Effector memory CD4-positive, alpha-beta T cell (primary cell): ENCODE measurements around the gene CACNA2D3.

Experiments
- DNase-seq, 3 donors: peaks; one replicate each; pipeline ENCODE4 v3.0.0-alpha.2; 2020
- H3K27ac ChIP-seq: 2 replicates; pipeline ENCODE4 v1.7.0; 2013; ENCODE audit warnings: mild to moderate bottlenecking, low read length, moderate library complexity; ENCODE audit not compliant: insufficient read depth, poor library complexity, severe bottlenecking
- H3K27me3 ChIP-seq: replicated peaks from 2 replicates; pipeline ENCODE4 v1.7.0; 2013; ENCODE audit warnings: mild to moderate bottlenecking, low read length; ENCODE audit not compliant: insufficient read depth, control insufficient read depth, poor library complexity, severe bottlenecking
- H3K36me3 ChIP-seq: 2 replicates; pipeline ENCODE4 v1.7.0; 2013; ENCODE audit warnings: mild to moderate bottlenecking, low read length, moderate library complexity; ENCODE audit not compliant: control insufficient read depth, insufficient read depth
- H3K4me1 ChIP-seq: 2 replicates; pipeline ENCODE4 v1.7.0; 2013; ENCODE audit warnings: low read length, mild to moderate bottlenecking; ENCODE audit not compliant: control insufficient read depth, insufficient read depth, poor library complexity, severe bottlenecking
- H3K4me3 ChIP-seq: 2 replicates; pipeline ENCODE4 v1.7.0; 2013; ENCODE audit warnings: low read length, low read depth, mild to moderate bottlenecking; ENCODE audit not compliant: insufficient read depth, poor library complexity, severe bottlenecking
- H3K9me3 ChIP-seq: 2 replicates; pipeline ENCODE4 v1.7.0; 2013; ENCODE audit warnings: mild to moderate bottlenecking, low read length, moderate library complexity; ENCODE audit not compliant: control insufficient read depth

The CACNA2D3 gene

DNA sequence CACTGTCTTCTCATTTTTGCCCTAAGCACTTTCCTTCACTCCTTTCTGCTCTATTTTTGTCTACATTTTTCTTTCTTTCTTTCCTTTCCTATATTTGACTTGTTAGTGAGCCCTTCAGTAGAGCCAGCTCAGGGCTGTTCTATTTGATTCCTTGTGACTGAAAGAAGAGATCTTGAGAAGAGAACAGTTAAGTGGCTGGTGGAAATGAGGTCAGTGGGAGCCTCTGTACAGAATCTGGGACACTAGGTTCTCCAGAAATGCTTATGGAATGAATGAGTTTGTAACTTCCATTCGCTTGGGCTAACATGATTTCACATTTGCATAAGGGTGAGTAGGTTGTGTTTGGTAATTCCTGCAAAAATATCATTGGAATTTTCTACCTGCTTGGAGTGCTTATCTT, 45.6 kb downstream of the CACNA2D3 start:
- Histone ChIP-seq H3K36me3 (no peaks in the 10 kb centered on the region), H3K9me3 (no peaks in the 10 kb centered on the region), H3K27ac (no peak overlapping the region), H3K4me1 (no peaks in the 10 kb centered on the region), H3K4me3 (no peak overlapping the region), H3K27me3 (no peaks in the 10 kb centered on the region)
- no peak for DNase-seq

DNA sequence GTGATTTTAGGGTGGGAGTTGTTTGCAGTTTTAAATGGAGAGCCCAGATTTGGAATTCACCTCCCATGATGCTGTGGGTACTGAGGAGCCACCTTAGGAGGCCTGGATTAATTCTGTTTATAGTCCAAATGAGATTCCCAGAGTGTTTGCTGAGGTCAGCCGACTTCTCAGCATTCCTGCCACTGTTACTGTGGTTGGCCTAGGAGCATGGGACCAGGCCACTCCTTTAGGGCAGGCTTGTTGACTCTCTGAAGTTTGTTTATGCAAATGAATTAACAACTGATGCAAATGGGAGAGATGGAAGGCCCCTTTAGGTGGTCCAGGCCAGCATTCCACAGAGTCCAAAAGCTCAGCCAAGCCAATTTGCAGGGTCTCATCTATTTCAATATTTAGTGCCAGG, 46.1 kb downstream of the CACNA2D3 start:
- Histone ChIP-seq H3K27me3 (no peaks in the 10 kb centered on the region), H3K4me3 (no peak overlapping the region)

DNA sequence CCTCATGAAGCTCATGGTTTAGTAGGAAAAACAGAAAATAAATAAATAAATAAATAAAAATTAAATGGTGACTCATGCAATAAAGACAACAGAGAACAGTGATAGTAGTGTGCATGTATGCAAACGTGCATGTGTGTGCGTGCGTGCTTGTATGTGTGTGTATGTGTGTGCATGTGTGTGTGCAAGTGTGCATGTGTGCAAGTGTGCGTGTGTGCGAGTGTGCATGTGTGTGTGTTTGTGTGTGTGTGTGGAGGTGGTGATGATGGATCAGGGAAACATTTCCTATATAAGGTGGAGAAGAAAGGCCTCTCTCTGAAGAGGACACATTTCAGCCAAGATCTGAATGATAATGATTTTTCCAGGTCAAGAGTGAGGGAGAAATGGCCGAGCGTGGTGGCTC, 47.2 kb downstream of the CACNA2D3 start:
- H3K27me3 ChIP-seq = no peaks in the 10 kb centered on the region
- no peak overlapping the region for H3K27ac ChIP-seq

More for the DNA sequence above, 46.1 kb downstream of the CACNA2D3 start:
- no peak overlapping the region for H3K27ac ChIP-seq
- no peak for DNase-seq
- no peaks in the 10 kb centered on the region for H3K4me1 ChIP-seq
- no peaks in the 10 kb centered on the region for H3K36me3 ChIP-seq
- H3K9me3 ChIP-seq = no peaks in the 10 kb centered on the region

DNA sequence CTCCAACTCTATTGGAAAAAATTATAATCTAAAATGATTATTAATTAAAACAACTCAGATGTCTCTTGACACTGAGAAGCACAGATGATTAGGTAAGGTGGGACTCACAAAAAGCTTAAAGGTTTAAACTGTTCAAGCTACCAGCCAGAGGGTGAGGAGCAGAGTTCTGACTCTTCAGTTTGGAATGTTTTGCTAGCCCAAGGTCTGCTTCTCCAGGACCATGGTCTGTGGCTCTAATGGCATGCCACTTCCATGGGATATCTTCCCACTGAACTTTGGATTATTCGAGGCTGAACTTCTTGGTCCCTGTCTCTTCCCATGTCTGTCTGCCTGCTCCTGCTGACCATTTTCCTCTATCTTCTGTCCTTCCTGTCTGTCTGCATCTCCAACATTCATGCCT, 49.2 kb downstream of the CACNA2D3 start:
- no peak overlapping the region for H3K4me3 ChIP-seq
- H3K9me3 ChIP-seq = no peaks in the 10 kb centered on the region
- no peaks in the 10 kb centered on the region for H3K4me1 ChIP-seq
- no peaks in the 10 kb centered on the region for H3K36me3 ChIP-seq
- no peak overlapping the region for H3K27ac ChIP-seq
- no peak for DNase-seq
- no peaks in the 10 kb centered on the region for H3K27me3 ChIP-seq

More for the DNA sequence above, 47.2 kb downstream of the CACNA2D3 start:
- no peak for DNase-seq
- no peak overlapping the region for H3K4me3 ChIP-seq
- H3K9me3 ChIP-seq = no peaks in the 10 kb centered on the region
- no peaks in the 10 kb centered on the region for H3K4me1 ChIP-seq
- H3K36me3 ChIP-seq = no peaks in the 10 kb centered on the region

DNA sequence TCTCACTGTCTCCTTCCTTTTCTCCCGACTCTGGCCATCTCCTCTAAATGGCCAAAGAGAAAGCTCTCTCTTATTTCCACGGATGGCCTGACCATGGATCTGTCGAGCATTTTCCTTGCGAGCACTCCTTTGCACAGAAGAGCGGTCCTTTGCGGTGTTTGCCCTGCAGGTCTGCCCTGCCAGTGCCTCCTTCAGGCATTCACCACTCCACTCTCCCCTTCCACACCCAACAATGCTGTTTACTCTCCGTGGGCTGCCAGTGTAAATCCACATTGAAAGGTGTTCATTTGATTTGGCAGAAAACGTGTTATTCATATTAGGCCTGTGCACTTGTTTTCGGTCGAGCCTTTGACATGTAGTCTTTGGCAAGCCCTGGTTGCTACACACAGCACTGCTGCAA, 49.6 kb downstream of the CACNA2D3 start:
- Histone ChIP-seq H3K36me3 (no peaks in the 10 kb centered on the region), H3K4me1 (no peaks in the 10 kb centered on the region)
- DNase-seq = no peak

DNA sequence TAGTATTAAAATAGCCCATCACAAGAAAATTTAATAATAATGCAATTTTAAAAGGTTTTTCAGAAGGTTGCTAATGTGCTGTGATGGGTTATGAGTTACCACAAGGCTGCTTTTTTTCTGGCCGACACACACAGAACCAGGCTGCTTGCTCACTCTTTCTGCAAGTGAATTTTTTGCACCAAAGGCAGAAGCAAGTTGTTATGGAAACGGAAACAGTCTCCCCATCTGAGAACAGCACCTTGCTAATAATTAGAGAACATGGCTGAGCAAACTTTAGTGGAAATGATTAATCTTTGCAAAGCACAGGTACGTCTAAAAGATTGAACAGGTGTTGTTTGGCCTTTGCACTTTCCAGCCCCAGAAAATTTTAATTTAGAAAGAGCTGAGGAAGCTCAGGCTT, 51.0 kb downstream of the CACNA2D3 start:
- H3K27ac ChIP-seq = no peak overlapping the region
- H3K9me3 ChIP-seq = no peaks in the 10 kb centered on the region
- no peak overlapping the region for H3K4me3 ChIP-seq
- no peaks in the 10 kb centered on the region for H3K36me3 ChIP-seq
- DNase-seq = no peak
- no peaks in the 10 kb centered on the region for H3K4me1 ChIP-seq
- no peaks in the 10 kb centered on the region for H3K27me3 ChIP-seq

More for the DNA sequence above, 49.6 kb downstream of the CACNA2D3 start:
- no peak overlapping the region for H3K4me3 ChIP-seq
- H3K27me3 ChIP-seq = no peaks in the 10 kb centered on the region
- no peak overlapping the region for H3K27ac ChIP-seq
- no peaks in the 10 kb centered on the region for H3K9me3 ChIP-seq

DNA sequence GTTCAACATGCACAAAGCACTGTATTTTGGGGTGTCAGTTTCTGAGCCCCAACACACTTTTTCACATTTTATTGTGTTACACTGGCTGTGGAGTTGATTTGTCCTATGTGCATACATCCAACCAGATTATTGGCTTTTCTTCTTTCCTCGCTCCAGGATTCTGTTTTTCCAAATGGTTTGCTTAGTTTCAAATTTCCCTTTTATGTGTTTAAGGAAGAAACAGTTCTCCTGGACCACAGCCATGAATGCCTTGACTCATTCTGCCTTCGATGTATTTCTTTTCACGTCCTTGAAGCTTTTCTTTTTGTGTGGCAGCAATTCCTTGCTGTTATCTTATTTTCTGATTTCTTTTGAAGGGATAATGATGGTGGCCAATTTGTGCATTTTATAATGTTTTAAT, 53.8 kb downstream of the CACNA2D3 start:
- DNase-seq = no peak
- Histone ChIP-seq H3K36me3 (no peaks in the 10 kb centered on the region), H3K9me3 (no peaks in the 10 kb centered on the region), H3K4me3 (no peak overlapping the region), H3K27ac (no peak overlapping the region), H3K4me1 (no peaks in the 10 kb centered on the region), H3K27me3 (no peaks in the 10 kb centered on the region)

DNA sequence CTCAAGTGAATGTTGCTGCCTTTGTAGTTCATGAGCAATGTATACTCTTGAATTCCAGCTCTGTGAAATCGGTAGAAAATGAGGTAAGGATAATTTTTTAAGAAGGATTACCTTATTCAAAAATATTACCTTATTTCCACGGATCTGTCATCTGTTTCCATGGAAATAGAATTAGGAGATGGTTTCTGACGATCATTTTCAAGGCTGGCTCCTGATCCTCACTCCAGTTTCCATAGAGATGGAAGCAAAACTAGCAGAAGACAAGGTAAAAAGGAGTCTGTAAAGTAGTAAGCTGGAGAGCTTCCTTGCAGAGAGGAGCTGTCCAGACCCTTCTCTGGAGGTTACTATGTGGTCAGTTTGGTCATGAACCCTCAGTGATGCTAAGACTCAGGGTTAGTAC, 55.5 kb downstream of the CACNA2D3 start:
- no peaks in the 10 kb centered on the region for H3K27me3 ChIP-seq
- no peak overlapping the region for H3K27ac ChIP-seq
- no peak overlapping the region for H3K4me3 ChIP-seq
- H3K4me1 ChIP-seq = no peaks in the 10 kb centered on the region
- H3K36me3 ChIP-seq = no peaks in the 10 kb centered on the region
- H3K9me3 ChIP-seq = no peaks in the 10 kb centered on the region
- no peak for DNase-seq

DNA sequence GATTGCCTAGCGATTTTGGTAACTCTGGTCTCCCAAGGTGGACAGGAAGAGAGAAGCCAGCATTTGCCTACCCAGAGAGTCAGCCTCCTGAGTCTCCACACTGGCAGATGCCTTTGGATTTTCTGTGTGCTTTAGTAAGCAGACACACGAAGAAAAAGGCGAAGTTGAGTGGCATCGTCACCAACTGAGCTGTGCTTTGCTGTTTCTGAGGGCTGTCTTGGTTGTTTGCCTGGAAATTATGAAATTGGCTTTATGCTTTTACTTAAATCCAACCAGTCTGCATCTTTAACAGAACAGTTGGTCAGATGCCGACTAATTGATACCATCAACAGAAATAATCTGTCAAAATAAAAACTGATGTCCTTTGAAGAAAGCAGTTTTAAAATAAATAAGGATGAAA, 56.0 kb downstream of the CACNA2D3 start:
- Histone ChIP-seq H3K27me3 (no peaks in the 10 kb centered on the region), H3K27ac (no peak overlapping the region), H3K36me3 (no peaks in the 10 kb centered on the region), H3K4me3 (no peak overlapping the region), H3K9me3 (no peaks in the 10 kb centered on the region), H3K4me1 (no peaks in the 10 kb centered on the region)
- DNase-seq = no peak

DNA sequence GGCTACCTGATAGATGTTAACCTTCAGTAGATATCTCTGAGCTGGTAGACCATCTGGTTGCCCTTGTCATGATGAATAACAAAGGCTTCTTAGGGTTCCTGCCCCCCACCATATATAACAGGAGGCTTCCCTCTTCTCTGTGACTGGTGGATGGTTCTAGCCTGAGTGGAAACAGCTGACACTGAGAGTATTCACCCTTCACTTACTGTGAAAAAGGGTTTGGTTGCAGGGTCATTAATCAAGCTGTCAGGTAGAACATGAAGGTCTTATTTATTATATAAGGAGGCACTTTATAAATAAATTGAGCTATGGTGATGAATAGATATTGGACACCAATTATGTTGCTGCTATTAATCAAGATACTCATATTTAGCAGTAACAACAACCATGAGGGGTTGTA, 58.6 kb downstream of the CACNA2D3 start:
- H3K4me3 ChIP-seq = no peak overlapping the region
- DNase-seq = no peak
- H3K36me3 ChIP-seq = no peaks in the 10 kb centered on the region
- no peak overlapping the region for H3K27ac ChIP-seq
- H3K27me3 ChIP-seq = no peaks in the 10 kb centered on the region
- H3K4me1 ChIP-seq = no peaks in the 10 kb centered on the region
- H3K9me3 ChIP-seq = no peaks in the 10 kb centered on the region

DNA sequence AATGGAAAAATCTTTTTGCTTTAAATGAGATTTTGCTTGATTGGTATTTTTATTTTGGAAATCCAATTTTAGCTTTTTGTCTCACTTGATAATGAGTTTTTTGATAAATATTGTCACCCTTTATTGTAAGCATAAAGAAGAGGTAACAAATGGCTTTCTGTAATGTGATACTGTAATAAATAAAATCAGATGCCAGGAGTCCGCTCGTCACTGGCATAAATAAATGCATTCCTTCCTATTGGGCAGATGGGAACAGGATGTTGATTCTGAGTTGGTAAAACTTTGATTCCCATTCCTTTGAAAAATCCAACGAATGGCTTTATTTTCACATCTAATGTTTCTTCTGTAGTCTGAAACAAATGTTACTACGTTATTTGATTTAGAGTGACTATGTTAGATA, 59.9 kb downstream of the CACNA2D3 start:
- H3K4me1 ChIP-seq = no peaks in the 10 kb centered on the region
- no peak overlapping the region for H3K4me3 ChIP-seq
- H3K36me3 ChIP-seq = no peaks in the 10 kb centered on the region
- no peak for DNase-seq
- H3K27ac ChIP-seq = no peak overlapping the region
- no peaks in the 10 kb centered on the region for H3K9me3 ChIP-seq
- H3K27me3 ChIP-seq = no peaks in the 10 kb centered on the region
